SIG-M5 treated with dmso at 0.1 percent for 504 hours (cell line): Measurements from ENCODE around the gene PIGR.

ENCODE experiments used
- DNase-seq: peaks from one replicate; lab custom pipeline; 2025; ENCODE audit not compliant: unreplicated experiment; lab: John Stamatoyannopoulos, UW

The PIGR gene

DNA sequence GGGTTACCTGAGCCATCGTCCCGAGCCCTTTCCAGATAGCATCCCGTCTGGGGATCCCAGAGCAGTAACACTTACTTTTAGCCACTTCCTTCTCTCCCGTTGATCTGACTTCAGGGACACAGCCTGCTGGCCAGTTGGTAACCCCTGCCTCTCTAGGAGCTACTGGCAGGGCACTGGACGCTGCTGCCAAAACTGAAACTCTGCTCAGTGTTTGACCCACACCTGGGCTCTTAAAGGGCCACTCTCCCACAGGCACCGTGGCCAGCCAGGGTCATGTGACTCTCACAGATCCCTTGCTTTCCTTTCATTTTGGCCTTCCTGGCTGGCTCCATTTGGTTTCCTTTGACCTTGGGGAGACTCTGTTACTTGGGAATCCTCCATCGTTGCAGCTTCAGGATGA is at the start of gene PIGR:
PIGR (minus strand) TSS at position 206 of the 400 bp plus-strand sequence. CDS start 5,935 bp downstream, outside the sequence.
- no peak for DNase-seq

- DNase-seq, result no peak
Observed at GRCh38 chr1:206992790-206993189, 46.5 kb upstream of the PIGR start.

- no peak for DNase-seq
Observed at GRCh38 chr1:206987873-206988272, 41.6 kb upstream of the PIGR start.

DNA sequence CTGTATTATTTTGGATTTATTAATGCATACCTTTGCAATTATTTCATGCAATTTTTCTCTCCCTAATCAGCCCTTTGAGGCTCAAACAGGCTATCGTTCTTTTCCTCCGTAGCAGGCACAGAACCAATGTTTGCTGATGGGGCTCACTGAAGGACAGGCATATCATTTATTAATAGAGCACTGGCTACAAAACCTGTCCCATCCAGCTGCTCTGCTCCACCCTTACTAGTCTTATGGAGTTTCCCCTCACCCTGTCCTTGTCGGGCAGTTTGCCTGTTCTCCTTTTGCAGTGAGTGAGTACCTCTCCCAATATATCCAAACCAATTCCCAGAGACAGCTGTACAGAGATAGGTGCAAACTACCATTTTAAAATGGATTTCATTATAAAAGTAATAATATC is 40.6 kb upstream of the PIGR start:
- no peak for DNase-seq

GRCh38 chr1:206986402-206986801 is 40.1 kb upstream of the PIGR start:
- DNase-seq, result no peak

DNA sequence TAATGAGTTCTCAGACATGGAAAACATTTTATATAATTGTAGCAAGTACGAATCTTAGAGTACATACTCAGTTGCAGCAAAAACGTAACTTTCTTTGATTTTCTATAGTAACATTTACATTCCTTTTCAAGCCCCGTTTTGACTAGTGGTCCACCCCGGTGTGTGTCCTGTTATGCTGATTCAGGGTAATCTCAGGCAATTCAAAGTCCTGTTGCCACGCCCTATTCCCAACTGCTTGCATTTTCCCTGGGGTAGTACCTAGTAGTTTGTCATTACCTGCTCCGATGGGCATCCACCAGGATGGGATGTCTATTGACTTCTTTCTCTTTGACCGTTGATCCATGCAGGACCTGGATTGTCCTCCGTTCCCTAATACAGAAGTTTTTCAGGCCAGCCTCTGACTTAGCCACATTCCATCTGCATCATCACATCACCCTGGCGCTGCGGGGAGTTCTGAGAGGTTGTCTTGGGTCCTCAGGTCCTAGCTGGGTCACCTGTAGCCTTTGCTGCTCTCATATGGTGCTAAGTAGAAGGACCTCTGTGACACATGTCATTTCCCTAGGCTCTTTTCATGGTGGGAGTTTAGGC is 39.0 kb upstream of the PIGR start:
- DNase-seq, result no peak

- DNase-seq, result peak; percentile 69
Observed at GRCh38 chr1:206982216-206982615, 36.0 kb upstream of the PIGR start.

GRCh38 chr1:206979379-206980043 is 33.2 kb upstream of the PIGR start:
- peak; percentile 63 for DNase-seq

DNA sequence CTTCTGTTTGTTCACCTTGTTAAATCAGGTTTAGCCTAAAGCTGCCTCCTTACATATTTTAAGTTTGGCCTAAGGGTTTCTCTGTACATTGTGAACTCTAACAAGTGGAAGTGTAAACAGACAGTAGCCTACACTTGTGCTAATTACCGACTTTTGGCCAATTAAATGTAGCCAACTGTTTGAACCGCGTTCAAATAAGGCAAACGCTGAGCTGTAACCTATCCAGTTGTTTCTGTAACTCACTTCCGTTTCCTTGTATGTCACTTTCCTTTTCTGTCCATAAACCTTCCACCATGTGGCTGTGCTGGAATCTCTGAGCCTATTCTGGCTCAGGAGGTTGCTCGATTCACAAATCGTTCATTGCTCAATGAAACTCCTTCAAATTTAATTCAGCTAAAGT is 32.0 kb upstream of the PIGR start:
- no peak for DNase-seq

DNA sequence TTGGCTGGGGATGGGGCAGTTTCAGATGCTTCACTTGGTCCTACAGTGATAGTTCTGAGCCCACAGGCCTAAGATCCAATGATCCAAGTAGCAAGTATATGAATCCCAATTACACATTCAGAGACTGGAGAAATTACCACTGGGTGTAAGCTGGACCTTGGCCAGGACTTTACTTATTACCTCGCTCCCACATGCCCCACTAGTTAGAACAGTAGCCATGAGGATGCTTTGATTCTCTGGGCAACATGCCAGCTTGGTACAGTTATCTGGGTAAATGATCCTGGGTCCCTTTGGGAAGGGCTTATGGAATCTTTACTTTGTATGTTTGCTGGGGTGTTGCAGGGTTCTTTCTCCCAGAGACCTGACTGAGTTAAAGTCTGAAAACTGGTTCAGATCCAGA is 29.0 kb upstream of the PIGR start:
- no peak for DNase-seq

DNA sequence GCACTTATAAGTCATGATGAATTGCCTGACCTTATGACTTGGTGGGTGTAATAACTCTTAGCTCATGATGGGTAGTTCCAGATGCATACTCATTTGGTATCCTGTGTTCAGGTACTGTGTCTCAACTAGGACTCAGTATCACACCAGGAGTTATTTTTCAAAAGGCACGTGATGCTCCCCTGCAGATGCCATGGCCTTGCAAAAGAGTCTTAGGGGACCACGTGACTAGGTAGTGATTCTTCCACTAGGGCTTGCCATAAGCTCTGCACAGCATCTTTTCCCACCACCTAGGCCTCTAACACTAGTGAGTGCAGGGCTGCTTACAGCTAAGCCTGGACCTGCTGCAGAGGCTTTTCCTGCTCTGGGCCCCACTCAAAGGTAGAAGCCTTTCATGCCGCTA is 27.9 kb upstream of the PIGR start:
- no peak for DNase-seq

GRCh38 chr1:206972728-206973127 is 26.5 kb upstream of the PIGR start:
- no peak for DNase-seq

GRCh38 chr1:206971029-206971655 is 24.9 kb upstream of the PIGR start:
- peak; percentile 96 for DNase-seq

DNA sequence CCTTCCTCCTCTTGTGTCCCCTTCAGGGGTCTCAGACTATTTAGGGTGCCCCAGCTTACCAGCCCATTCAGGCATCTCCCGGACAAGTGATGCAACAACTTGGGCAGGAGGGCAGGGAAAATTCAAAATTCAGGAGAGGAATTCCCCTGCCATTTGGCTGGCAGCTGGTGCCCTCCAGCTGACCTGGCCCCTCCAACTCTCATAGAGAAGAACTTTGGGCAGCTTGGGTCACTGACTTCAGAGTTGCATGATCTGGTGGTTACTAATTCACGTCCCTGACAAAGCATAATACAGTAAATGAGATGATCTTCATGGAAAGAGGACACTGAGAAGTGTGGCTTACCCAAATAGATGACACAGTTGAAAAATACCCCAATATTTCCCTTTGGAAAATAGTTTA is 24.2 kb upstream of the PIGR start, which contains the start of gene FCAMR:
FCAMR (minus strand) TSS at position 15 of the 400 bp plus-strand sequence. CDS start 335 bp downstream, outside the sequence.
- DNase-seq, result peak; percentile 21

DNA sequence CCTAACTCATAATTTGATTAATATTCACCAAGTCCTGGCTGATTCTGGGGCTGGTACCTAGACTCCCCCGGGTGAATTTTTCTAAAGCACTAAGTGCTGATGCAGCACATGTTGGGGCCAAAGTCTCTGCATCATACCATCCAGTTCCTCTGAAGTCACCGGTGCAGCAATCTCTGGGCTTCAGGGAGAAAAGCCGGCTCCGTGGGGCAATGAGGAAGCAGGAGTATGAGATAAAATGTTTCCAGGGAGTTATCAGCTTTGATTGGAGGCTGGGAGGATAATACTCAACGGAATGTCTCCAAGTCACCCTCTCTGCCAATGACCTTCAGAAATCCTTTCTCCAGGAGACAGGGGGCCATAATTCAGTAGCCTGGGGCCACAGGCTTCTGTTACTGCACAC is 22.8 kb upstream of the PIGR start:
- DNase-seq, result no peak

- peak; percentile 97 for DNase-seq
Observed at GRCh38 chr1:206967096-206967849, 21.0 kb upstream of the PIGR start.

- DNase-seq, result no peak
Observed at GRCh38 chr1:206965781-206966180, 19.5 kb upstream of the PIGR start.

DNA sequence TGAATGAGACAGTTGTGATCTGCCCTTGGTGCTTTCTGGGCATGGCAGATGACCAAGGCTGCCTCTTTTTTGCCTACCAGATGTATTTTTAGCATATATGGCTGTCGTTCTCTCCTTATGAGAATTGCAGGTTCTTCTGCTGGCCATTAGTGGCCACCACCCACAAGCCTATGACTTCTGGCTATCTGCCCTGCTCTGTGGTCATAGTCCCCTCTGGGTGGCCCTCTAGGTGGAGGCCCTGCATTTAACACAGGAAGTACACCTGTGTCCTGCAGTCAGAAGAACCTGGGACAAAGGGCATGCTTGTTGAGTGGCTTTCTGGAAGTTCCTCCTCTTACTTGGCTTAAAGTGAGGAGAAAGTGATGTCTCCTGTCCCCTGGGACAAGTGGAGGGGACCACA is 17.5 kb upstream of the PIGR start:
- no peak for DNase-seq

DNA sequence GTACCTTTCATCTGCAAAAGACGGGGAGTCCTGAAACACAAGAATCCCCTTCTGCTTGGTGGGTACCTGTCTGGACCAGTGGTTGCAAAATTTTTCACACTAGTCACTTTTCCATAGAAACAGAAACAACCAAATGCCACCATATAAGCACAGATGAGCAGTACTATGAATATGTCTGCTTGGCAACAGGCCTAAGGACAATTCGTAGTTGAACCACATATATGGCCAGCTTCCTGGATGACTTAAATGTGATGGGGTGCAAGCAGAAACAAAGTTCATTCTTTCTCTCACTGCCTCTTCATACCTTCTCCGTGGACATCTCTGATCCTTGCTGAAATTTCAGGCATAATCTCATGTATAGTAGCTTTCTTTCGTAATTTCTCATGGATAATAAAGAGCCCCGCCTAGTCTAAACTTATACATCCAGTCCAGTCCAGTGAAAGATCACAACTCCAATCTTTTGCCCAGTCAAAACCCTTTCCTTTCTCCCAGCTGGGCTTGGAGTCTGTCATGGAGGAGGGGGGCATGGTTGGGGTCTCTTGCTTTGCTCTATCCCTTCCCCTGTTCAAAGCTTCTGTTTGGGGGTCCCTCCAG is 16.9 kb upstream of the PIGR start:
- DNase-seq, result no peak

- peak; percentile 85 for DNase-seq
Observed at GRCh38 chr1:206962272-206962671, 16.0 kb upstream of the PIGR start.

DNA sequence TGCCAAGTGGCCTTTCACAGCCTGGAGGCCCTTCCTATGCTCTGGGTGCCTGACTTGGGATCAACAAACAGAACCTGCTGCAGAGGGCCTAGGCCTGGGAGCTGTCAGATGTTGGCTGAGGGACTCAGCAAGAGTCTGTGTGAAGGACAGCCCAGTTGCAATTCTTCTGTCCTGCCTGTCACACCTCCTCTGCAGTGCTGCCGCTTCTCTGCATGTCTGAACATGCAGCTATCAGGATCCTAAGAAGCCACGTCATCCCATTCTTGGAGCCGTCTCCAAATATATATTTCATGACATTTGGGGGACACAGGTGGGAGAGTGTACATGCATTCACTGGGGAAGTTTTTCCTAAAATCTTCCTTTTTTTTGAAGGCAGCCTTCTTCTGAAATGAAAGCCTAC is 15.4 kb upstream of the PIGR start:
- no peak for DNase-seq
